Cerebellar nuclear complex (tissue), 1 donor: ENCODE results near the gene CDKAL1.
"Not testable (repeated sequence)": the region's sequence is repeated elsewhere in the genome, so short reads cannot be mapped to it uniquely, and the experiment has no call there.

Source experiments
- DNase-seq, 2 experiments: peaks; one replicate each; lab custom pipeline; 2025; lab: John Stamatoyannopoulos, UW

CDKAL1 gene

GRCh38 chr6:20708367-20709124, 174.3 kb downstream of the CDKAL1 start:
- no peak for DNase-seq

GRCh38 chr6:20709451-20709850, 175.2 kb downstream of the CDKAL1 start:
- no peak for DNase-seq

DNA sequence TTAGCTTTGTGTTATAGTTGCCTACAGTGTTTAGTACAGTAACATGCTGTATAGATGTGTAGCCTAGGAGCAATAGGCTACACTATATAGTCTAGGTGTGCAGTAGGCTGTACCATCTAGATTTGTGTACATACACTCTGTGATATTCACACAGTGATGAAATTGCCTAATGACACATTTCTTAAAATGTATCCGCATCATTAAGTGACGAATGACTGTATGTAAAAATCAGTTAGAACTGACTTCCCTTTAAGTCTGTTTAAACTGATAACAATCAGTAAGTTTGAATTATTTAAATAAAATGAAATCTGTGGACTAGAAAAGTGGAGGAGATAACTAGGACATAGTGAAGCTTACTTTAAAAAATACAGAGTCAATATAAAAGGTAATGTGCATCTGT, 176.1 kb downstream of the CDKAL1 start:
- DNase-seq: no peak

- DNase-seq: no peak
Measured at GRCh38 chr6:20711518-20711917, 177.3 kb downstream of the CDKAL1 start.

GRCh38 chr6:20712011-20712410, 177.8 kb downstream of the CDKAL1 start:
- no peak for DNase-seq

- DNase-seq: no peak
Measured at GRCh38 chr6:20715135-20715806, 181.0 kb downstream of the CDKAL1 start.

DNA sequence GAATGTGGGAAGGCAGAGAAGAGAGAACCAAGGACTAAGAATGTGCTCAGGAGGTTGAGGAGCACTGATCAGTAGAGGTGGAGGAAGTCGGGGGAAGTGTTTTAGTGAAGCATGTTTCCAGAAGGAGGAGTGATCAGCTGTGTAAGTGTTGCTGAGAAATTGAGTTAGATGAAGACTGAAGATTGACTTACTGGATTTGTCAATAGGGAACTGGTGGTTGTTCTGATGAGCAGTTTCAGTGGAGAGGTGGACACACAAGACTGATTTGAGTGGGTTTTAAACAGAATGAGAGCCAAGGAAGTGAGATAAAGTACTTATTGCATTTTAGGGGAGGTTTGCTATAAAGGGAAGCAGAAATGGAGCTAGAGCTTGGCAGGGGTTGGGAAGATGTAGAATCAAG, 182.6 kb downstream of the CDKAL1 start:
- DNase-seq: no peak

DNA sequence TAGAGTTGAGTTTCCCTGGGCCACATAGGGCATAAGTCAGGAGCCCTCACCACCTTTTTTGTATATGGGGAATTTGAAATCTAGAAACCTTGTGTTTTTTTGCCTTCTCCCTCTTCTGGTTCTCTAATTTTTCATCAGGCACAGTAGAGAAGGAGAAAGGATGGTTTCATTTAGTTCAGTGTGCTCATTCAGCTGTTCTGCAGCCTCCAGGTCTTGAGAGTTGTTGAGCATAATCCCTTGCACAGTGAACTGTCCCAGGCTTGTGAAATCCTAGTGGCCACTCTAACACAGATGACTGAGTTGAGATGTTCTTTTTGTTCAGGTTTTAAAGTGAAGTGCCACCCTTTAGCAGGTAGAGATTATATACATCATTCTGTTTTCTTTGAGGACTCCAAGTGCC, 183.5 kb downstream of the CDKAL1 start:
- no peak for DNase-seq

DNA sequence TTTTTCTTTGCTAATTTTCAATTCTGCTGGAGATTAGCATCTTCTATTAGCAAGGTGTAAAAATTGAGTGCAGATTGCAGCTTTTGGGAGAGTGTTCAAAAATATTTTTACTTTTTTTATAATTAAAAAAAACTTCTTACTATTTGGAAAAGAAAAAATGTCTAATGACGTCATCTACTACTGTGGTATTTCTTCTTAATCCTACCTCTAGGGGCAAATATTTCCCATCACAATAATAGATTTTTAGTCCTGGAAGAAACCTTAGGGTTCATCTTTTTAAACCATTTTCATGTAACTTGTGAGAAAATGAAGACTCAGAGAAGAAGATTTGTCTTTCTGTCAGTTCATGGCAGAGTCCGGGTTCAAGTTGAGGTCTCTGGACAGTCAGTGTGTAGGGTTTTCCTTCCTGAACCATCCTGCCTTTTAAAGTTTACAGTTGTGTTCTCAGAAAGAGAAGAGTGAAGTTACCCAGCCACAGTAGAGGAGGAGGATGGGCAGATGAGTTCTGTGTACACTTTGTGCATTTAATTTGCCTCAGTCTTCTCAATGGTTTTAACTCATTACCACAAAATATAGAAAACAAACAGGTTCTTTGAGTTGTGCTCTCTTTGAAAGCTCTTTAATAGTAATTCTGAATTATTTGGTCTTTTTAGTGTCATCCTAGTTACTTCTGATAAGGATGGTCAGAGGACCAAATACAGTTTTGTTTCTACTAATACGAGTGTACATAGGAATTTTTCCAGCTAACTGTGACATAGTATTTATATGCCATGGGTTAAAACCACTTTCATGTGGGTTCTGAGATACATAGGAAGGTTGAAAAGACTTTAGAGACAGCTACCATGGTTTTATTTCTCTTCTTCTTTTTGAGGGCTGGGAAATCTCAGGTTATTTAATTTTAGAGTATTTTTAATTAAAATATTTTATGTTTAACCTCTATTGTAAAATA, 184.7 kb downstream of the CDKAL1 start:
- DNase-seq: no peak

- DNase-seq: no peak
Measured at GRCh38 chr6:20719980-20720379, 185.7 kb downstream of the CDKAL1 start.

- DNase-seq: not testable (repeated sequence)
Measured at GRCh38 chr6:20721121-20721520, 186.9 kb downstream of the CDKAL1 start.

DNA sequence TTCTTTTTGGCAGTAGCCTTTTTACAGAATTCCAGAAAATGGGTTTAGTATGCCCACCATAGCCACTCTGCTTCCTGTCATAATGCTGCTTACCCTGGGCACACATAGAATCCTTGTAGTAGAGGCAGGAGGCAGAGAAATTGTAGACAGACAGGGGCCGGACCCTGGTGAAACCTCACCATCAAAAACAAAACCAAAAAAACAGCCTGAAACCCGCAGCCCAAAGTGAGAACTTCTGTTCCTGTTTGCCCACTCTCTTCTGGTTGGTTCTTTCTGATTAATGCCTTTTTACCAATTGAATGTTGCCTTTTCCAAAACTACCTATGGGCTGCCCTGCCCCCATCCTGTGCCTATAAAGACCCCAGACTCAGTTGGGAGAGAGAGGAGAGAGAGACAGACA, 188.2 kb downstream of the CDKAL1 start:
- no peak for DNase-seq

GRCh38 chr6:20723236-20723635, 189.0 kb downstream of the CDKAL1 start:
- no peak for DNase-seq

- no peak for DNase-seq
Measured at GRCh38 chr6:20724443-20725190, 190.4 kb downstream of the CDKAL1 start.

GRCh38 chr6:20725235-20725634, 191.0 kb downstream of the CDKAL1 start:
- DNase-seq: not testable (repeated sequence)

GRCh38 chr6:20729086-20729485, 194.8 kb downstream of the CDKAL1 start:
- no peak for DNase-seq

DNA sequence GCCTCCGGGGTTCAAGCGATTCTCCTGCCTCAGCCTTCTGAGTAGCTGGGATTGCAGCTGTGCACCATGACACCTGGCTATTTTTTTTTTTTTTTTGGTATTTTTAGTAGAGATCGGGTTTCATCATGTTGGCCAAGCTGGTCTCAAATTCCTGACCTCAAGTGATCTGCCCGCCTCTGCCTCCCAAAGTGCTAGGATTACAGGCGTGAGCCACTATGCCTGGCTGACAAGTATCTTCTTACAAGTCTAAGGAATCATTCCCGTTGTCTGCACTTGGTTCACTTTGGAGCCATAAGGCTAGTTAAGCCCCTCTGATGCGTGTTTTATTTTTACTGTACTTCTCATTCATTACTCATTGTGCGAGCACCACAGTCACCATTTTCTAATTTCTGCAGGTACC, 198.1 kb downstream of the CDKAL1 start:
- DNase-seq: not testable (repeated sequence)

DNA sequence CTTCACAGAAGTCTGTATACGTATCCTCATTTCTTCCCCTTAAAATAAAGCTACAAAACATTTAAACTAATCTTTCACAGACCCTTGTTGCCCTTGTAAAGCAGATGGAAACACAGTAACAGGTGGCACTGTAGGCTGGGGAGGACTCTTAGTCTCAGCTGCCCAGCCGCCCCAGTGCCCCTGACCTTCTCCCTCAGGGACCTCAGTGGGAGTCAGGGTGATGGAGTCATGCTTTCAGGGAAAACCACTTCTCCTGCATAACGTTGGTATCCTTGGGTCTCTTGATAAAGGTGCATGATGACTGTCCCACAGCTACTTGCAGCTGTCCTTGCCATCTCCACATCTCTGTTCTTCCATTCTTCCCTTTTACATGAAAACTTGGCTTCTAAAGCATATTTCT, 198.6 kb downstream of the CDKAL1 start:
- DNase-seq: no peak

- DNase-seq: no peak
Measured at GRCh38 chr6:20737912-20738311, 203.7 kb downstream of the CDKAL1 start.

DNA sequence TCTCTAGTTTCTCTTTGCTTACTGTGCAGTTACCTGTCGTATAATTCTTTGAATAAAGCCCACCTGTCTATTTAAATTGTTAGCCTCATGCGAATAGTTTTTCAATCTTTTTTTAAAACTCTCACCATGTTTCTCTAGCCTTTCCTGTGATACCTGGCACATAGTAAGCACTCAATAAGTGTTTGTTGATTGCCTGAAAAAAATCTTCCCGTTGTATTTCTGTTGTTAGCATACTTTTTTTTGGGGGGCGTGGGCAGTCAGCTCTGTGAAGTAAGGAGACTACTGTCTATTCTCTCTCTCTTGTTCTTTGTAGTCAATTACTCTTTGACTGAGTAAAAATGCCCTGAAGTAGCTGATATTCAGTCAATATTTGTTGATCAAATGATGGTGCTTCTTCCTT, 205.8 kb downstream of the CDKAL1 start:
- no peak for DNase-seq

DNA sequence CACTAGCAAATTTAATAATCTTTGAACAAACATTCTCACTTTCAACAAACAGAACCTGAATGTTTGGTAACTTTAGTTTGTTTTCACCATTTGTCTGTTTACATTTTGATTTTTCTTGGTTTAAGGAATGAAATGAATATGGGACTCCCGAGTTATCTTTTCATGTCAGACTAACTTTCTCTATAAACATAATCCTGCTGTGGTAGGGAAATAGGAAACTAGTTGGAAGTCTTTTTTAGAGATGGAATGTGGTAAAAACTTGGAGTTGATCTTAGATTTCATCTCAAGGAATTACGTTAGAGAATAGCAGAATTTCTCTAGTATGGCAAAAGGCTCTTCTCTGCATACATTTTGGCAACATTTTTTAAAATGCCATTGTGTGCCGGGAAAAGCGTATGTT, 206.5 kb downstream of the CDKAL1 start:
- no peak for DNase-seq

DNA sequence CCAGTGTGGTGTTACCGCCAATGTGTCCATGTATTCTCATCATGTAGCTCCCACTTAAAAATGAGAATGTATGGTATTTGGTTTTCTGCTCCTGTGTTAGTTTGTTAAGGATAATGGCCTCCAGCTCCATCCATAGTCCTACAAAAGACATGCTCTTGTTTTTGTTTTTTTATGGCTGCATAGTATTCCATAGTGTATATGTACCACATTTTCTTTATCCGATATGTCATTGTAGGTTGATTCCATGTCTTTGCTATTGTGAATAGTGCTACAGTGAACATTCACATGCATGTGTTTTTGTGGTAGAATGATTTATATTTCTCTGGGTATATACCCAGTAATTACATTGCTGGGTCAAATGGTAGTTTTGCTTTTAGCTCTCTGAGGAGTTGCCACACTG, 207.2 kb downstream of the CDKAL1 start:
- DNase-seq: no peak
